Subcutaneous adipose tissue (tissue), 4 donors: Measurements from ENCODE around the gene DND1. TPM values are rescaled to one million over a fixed set of nuclear protein-coding genes. Genes with fewer than 3 reads are reported as not detected.

Experiments used
- total RNA-seq, 4 donors: library from RNA; depleted of rRNA; stranded (reverse); fragments of >200 nt; gene quantifications; one replicate each; pipeline ENCODE4 v1.1.0, GENCODE V29; 2016
- TF ChIP-seq, protein P1 (sequence below): fragments of 450-650 bp; IDR thresholded peaks from one replicate; pipeline ENCODE4 v1.5.1; 2016; ENCODE audit warnings: low read depth, mild to moderate bottlenecking, control low read depth, antibody characterized with exemption, moderate library complexity

Gene DND1
- total RNA-seq, 4 donors from 2014 or later = 0.66 to 1.3 (median 1.2) TPM; not detected in 1

GRCh38 chr5:140677947-140678346, 4.6 kb upstream of the DND1 start:
- TF ChIP-seq, protein P1, sequence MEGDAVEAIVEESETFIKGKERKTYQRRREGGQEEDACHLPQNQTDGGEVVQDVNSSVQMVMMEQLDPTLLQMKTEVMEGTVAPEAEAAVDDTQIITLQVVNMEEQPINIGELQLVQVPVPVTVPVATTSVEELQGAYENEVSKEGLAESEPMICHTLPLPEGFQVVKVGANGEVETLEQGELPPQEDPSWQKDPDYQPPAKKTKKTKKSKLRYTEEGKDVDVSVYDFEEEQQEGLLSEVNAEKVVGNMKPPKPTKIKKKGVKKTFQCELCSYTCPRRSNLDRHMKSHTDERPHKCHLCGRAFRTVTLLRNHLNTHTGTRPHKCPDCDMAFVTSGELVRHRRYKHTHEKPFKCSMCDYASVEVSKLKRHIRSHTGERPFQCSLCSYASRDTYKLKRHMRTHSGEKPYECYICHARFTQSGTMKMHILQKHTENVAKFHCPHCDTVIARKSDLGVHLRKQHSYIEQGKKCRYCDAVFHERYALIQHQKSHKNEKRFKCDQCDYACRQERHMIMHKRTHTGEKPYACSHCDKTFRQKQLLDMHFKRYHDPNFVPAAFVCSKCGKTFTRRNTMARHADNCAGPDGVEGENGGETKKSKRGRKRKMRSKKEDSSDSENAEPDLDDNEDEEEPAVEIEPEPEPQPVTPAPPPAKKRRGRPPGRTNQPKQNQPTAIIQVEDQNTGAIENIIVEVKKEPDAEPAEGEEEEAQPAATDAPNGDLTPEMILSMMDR = no peak

DNA sequence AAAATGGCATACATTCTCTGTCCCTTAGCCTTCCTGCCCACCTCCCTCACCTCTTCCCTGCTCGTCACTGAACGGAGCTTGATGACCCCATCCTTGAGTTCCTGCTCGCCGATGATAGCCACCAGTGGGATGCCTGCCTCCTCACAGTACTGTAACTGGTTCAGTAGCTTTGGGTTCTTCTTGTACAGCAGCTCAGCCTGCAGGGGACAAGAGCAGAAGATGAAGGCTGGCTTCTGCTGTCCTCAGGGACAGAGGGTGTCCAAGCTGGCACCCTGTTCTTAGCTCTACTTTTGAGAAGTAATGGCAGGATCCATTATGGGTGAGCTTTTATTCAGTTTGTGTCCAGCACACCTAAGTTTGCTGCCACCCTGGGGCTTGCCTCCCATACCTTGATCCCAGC, 1.3 kb upstream of the DND1 start:
- TF ChIP-seq, protein P1 = no peak

DNA sequence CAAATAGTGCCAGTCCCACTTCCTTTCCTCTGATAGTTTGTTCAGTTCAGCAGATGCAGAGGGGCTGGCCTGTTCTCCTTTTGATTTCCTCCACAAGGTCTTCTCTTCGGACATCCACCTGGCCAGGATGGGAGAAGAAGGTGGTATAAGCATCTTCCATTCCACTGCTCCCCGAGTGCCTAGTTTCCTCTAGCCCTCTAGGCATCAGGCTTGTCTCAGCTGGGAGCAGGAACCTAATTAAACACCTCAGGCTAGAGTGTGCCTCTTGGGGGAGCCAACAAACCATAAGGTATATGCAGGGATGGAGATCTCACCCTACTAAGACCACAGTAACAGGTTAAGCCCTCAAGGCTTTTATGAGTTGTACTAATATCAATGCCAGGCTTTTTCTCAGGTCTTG, 835 bp upstream of the DND1 start:
- TF ChIP-seq, protein P1 = no peak

DNA sequence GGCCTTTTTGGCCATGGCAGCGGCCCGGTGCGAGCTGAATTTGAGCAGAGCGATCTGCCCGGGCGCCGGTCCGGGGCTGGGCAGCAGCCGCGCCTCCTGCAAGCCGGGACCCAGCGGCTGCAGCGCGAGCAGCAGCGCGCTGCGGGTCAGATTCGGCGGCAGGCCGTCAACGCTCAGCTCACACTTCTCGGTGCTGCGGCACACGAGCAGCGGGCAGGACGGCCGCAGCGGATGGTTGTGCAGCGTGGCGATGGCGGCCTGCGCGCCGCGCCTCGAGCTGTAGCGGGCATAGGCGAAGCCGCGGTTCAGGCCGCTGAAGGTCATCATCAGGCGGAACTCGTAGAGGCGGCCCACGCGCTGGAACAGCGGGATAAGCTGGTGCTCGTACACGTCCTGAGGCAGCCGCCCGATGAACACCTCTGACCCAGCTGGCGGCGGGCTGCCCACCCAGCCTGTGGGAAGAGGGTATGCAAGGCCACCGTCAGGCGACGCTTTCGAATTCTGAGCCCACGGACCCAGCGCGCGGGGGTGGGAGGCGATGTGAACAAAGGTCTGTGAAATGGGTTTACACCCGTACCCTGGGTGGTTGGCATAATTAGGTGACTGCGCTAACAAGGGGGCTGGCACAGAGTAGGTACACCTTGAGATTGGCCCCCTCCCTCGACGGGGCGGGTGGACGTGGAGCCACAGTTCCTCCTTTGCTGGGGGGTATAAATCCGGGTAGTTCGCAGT, 755 bp downstream of the DND1 start:
- TF ChIP-seq, protein P1 = no peak

- TF ChIP-seq, protein P1 = no peak
Observed at GRCh38 chr5:140671472-140672125, 1.8 kb downstream of the DND1 start.

DNA sequence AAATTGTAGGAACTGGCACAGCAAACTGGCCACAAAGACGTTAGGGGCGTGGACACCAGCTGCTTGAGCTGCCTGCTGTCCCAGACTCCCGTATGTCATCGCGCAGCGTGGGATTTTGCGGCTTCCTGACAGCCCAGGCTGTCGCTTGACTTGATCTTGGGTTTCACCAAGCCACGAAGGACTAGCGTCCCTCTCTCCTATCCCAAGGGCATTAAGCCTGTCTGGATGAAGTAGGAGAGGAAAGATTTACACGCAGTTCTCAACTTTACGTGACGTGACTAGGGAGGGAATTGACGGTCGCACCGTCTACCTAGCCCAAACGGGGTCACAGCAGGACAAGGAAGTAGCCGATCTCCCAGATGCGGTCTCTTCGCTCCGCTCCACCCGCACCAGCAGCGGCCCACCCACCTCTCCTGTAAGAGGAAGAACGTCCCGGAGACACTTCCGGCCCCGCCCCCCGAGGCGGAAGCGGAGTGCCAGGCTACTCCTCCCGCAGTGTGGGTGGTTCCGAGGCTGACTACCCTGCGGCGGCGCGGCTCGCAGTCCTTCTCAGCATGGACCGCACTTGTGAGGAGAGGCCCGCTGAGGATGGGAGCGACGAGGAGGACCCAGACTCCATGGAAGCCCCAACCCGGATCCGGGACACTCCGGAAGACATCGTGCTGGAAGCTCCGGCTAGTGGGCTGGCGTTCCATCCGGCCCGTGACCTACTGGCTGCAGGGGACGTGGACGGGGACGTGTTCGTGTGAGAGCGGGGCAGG, 8.8 kb downstream of the DND1 start, which contains the start of gene WDR55:
Gene WDR55 (plus strand): TSS at position 546 of the 761 bp plus-strand sequence. CDS start 9 bp downstream, at position 555.
- TF ChIP-seq, protein P1 = no peak

GRCh38 chr5:140664030-140664358, 9.4 kb downstream of the DND1 start:
- TF ChIP-seq, protein P1 = no peak
